GDM1 (cell line): ENCODE measurements around the gene FGF13.

Source experiments
- DNase-seq: peaks from one replicate; lab custom pipeline; 2025; lab: John Stamatoyannopoulos, UW

FGF13 gene

GRCh38 chrX:138664016-138664415 is 47.5 kb downstream of the FGF13 start:
- no peak for DNase-seq

DNA sequence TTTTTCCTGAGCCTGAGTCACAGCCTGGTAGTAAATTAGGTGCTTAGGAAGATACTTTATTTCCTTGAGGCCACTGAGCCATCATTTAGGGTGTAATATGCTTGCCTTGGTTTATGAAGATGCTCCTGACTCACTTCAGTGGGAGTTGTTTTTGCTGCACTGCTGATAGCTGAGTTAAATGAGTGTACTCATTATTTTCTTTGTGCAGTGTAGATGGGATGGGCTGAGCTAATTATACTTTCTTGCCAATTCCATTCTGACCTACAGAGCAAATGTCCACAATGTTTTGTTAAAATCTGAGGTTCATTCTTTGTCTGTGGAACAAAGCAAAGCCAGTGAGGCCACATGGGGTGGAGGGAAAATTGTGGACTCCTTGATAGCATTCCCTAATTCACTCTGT is 60.0 kb downstream of the FGF13 start:
- no peak for DNase-seq

DNA sequence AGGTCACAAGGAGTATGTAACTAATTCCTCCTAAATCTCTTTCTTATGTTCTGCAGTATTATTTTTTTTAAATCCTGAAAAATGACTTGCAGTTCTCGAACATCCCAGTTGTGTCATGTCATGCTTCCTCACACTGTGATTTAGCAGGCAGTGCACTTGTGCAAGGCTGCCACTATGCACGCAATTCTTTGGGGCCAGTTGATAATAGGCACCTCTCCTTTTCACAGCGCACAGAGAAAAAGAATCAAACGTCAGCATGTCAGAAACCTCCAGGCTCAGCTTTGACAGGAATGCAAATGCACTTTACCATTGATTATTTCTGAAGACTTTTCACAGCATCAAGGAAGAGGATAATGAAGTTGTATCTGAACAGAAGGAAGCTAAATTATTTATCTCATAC is 62.9 kb downstream of the FGF13 start:
- DNase-seq, result no peak

- no peak for DNase-seq
Measured at GRCh38 chrX:138638996-138639395, 72.5 kb downstream of the FGF13 start.
